CD4-positive, alpha-beta T cell treated with Interleukin-17A for 4 hours (primary cell): Measurements from ENCODE around the gene CABP7.

Experiments used
- DNase-seq: peaks from one replicate; pipeline ENCODE4 v3.0.0-alpha.2; 2020; ENCODE audit warnings: mixed read lengths

Gene CABP7

DNA sequence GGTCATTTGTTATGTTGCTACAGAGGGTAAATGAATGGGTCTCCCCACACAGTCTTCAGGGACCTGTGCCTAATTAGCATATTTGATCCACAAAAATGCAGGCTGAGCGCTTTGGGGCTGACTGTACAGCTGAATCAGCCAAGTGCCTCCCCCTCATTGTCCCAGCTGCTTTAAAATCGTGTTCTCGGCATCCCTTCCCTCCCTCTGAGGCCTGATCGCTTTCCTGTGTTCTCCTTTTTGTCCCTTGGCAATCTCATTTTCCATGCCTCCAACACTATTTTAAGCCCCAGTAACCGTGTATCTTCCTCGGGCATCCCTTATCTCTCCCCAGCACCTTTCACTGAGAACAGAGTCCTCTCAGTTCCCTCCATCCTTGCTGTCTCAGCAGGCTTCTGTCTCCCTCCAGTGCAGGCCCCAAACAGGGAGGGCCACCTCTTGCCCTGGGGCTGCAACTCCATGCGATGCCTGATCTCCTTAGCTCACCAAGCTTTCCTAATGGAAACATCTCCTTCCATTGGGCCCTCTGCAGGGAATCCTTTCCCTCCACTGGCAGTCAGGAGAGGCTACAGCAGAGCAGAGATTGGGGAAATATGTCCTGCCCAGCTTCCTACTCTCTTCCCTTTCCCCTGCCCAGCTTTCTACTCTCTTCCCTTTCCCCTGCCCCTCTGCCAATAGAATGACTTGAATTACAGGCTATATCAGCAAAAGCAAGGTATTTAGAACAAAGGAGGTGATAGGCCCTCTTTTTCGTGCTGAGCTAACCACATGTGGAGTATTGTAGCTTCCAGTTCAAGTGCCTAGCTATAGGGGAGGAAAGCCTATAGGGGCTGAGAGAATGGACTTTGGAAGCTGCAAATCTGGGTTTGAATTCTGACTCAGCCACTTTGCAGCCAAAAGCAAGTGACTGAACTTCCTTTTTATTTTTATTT lies 61.2 kb downstream of the CABP7 start:
- no peak for DNase-seq
